NCI-H1436 (cell line): ENCODE measurements around the gene PTGER2.

Source experiments
- DNase-seq: peaks from one replicate; lab custom pipeline; 2025; lab: John Stamatoyannopoulos, UW

PTGER2 gene

GRCh38 chr14:52339262-52339661 lies 25.1 kb downstream of the PTGER2 start:
- DNase-seq, result no peak

GRCh38 chr14:52342849-52343596 lies 28.9 kb downstream of the PTGER2 start:
- no peak for DNase-seq

GRCh38 chr14:52346778-52347177 lies 32.7 kb downstream of the PTGER2 start:
- no peak for DNase-seq

- no peak for DNase-seq
Measured at GRCh38 chr14:52348279-52348678, 34.2 kb downstream of the PTGER2 start.

GRCh38 chr14:52348776-52349175 lies 34.7 kb downstream of the PTGER2 start:
- DNase-seq, result no peak

- no peak for DNase-seq
Measured at GRCh38 chr14:52349731-52350130, 35.6 kb downstream of the PTGER2 start.

- DNase-seq, result no peak
Measured at GRCh38 chr14:52350445-52350844, 36.3 kb downstream of the PTGER2 start.

- no peak for DNase-seq
Measured at GRCh38 chr14:52351233-52352060, 37.3 kb downstream of the PTGER2 start.

- DNase-seq, result no peak
Measured at GRCh38 chr14:52352061-52352491, 38.0 kb downstream of the PTGER2 start.

- no peak for DNase-seq
Measured at GRCh38 chr14:52352569-52352968, 38.5 kb downstream of the PTGER2 start.

GRCh38 chr14:52354242-52354641 lies 40.1 kb downstream of the PTGER2 start:
- DNase-seq, result no peak

- DNase-seq, result no peak
Measured at GRCh38 chr14:52355016-52355431, 40.9 kb downstream of the PTGER2 start.

- no peak for DNase-seq
Measured at GRCh38 chr14:52355526-52355925, 41.4 kb downstream of the PTGER2 start.

GRCh38 chr14:52356025-52356424 lies 41.9 kb downstream of the PTGER2 start:
- no peak for DNase-seq

GRCh38 chr14:52360831-52361230 lies 46.7 kb downstream of the PTGER2 start:
- DNase-seq, result no peak

- no peak for DNase-seq
Measured at GRCh38 chr14:52363041-52363704, 49.1 kb downstream of the PTGER2 start.

- no peak for DNase-seq
Measured at GRCh38 chr14:52363961-52364360, 49.8 kb downstream of the PTGER2 start.

GRCh38 chr14:52365071-52365470 lies 51.0 kb downstream of the PTGER2 start:
- no peak for DNase-seq

GRCh38 chr14:52366796-52367315 lies 52.7 kb downstream of the PTGER2 start:
- DNase-seq, result no peak

- no peak for DNase-seq
Measured at GRCh38 chr14:52369305-52369801, 55.2 kb downstream of the PTGER2 start.

GRCh38 chr14:52370406-52370935 lies 56.4 kb downstream of the PTGER2 start:
- DNase-seq, result no peak

GRCh38 chr14:52377940-52378339 lies 63.8 kb downstream of the PTGER2 start:
- DNase-seq, result peak; percentile 69
